GM18907 (cell line): ENCODE data around the gene FOSL1.

Experiments
- ATAC-seq: cut with Tn5 transposase; IDR thresholded peaks from one replicate; pipeline ENCODE4 v1.9.1; 2021; ENCODE audit warnings: mild to moderate bottlenecking, moderate library complexity; ENCODE audit not compliant: unreplicated experiment

FOSL1 gene

GRCh38 chr11:65883058-65883761, 17.0 kb downstream of the FOSL1 start:
- ATAC-seq, result no peak

DNA sequence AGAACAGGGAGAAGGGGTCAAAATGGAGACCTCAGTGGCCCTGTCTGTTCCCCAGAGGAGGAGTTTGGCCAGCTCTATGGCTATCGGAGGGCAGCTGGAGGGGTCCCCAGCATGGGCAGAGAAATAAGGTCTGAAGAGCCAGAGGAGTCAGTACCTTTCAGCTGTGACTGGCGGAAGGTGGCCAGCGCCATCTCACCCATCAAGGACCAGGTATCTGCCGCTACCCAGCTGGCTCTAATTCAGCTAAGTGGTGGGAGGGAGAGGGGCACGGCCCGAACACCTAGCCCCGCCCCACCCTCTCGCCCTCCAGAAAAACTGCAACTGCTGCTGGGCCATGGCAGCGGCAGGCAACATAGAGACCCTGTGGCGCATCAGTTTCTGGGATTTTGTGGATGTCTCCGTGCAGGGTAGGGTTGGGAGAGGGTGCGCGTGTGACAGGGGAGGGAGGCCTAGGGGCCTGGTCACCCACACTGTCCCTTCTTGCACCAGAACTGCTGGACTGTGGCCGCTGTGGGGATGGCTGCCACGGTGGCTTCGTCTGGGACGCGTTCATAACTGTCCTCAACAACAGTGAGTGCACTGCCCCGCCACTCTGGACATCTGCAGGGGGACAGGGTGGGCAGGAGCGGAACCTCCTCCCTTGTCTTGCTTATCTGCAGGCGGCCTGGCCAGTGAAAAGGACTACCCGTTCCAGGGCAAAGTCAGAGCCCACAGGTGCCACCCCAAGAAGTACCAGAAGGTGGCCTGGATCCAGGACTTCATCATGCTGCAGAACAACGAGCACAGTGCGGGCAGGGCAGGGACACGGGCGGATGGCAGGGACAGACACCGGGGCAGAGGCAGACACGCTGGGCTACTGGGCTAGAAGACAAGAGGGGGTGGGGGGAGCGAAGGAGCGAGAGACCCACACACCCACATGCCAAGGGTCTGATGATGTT, 17.8 kb downstream of the FOSL1 start:
- no peak for ATAC-seq

- ATAC-seq, result no peak
These were observed 19.3 kb downstream of the FOSL1 start for GRCh38 chr11:65880844-65881421.

DNA sequence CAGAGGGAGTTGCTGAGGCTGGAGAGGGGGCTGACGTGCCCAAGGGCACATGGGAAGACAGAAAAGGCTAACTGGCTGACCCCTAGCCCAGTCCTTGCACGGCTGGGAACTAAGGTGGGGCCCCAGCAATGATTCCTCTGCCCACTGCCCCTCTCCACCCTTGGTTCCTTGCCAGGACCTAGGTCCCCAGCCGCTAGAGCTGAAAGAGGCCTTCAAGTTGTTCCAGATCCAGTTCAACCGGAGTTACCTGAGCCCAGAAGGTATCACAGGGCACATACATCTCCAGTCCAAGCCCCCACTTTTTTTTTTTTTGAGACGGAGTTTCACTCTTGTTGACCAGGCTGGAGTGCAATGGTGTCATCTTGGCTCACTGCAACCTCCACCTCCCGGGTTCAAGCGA, 20.2 kb downstream of the FOSL1 start:
- no peak for ATAC-seq

GRCh38 chr11:65879617-65880016, 20.6 kb downstream of the FOSL1 start, which contains the start of gene CTSW:
Gene CTSW, plus strand, starts transcription at chr11:65879837. Its CDS starts 18 bp downstream, at chr11:65879855.
- ATAC-seq, result no peak

- ATAC-seq, result peak; percentile 61
These were observed 26.7 kb downstream of the FOSL1 start for GRCh38 chr11:65873318-65874156.

DNA sequence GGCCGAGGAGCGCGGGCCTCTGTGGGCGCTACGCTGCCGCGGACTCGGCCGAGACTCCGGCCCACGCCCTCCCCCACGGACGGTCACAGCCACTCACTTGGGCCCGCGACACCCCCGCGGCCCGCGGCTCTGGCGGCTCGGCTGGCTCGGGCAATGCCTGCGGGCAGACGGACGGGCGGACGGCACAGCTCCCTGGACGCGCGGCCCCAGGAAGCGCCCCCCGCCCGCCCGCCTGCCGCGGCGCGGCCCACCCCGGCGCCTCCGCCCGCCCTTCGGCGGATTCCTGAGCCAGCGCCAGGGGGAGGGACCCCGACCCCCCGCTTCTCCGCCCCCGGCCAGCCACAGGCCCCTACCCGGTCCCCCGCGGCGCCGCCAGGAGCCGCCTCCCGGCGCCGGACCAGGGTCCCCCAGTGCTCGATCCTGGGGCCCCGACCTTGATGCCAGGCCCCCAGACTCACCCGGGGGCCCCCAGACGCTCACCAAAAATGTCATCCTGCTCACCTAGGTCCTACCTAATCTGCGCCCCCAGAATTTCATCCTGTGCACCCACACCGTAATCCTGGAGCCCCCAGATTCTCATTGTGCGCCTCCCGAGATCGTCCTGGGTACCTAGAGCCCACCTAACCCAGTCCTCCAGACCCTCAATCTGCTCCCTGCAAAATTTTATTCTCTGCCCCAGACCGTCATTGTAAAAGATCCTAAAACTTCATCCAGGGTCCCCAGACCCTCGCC, 27.4 kb downstream of the FOSL1 start, which contains the start of gene EFEMP2:
Gene EFEMP2 (minus strand): TSS at position 215 of the 732 bp plus-strand sequence. CDS start 446 bp downstream, outside the sequence.
- no peak for ATAC-seq

DNA sequence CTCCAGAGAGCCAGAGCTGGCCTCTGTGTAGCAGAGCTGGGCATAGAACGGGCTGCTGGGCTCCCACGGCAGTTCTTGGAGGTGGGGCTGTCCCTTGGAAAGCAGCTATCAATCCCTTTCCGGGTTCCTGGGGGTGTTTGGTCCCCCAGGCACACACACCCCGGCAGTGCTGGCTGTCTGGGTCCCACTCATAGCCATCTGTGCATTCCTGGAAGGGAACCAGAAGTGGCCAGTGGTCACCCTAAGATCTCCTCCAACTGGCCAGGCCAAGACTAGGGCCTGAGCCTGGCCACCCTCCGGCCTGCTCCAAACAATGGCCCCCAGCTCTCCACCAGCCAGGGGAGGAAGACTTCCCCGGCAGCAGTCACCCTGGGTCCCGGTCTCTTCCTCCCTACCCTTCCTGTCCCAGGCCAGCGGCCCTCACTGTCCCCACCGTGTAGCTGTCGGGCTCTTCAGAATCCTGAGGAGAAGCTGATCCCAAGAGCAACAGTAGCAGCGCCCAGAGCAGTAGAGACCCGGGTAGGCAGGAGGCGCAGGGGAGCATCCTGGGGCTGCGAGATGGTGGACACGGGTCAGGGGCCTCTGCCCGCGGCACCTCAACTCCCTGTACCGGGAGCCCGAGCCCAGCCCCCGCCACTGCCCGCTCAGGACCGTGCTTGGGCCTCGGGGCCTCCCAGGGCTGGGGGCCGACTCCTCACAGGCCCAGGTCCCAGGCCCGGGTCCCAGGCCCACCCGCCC, 28.2 kb downstream of the FOSL1 start:
- ATAC-seq, result no peak

- no peak for ATAC-seq
These were observed 29.2 kb downstream of the FOSL1 start for GRCh38 chr11:65870706-65871681.

- no peak for ATAC-seq
These were observed 29.9 kb downstream of the FOSL1 start for GRCh38 chr11:65870307-65870658.

- ATAC-seq, result no peak
These were observed 30.4 kb downstream of the FOSL1 start for GRCh38 chr11:65869643-65870306.

- no peak for ATAC-seq
These were observed 31.3 kb downstream of the FOSL1 start for GRCh38 chr11:65868907-65869306.

DNA sequence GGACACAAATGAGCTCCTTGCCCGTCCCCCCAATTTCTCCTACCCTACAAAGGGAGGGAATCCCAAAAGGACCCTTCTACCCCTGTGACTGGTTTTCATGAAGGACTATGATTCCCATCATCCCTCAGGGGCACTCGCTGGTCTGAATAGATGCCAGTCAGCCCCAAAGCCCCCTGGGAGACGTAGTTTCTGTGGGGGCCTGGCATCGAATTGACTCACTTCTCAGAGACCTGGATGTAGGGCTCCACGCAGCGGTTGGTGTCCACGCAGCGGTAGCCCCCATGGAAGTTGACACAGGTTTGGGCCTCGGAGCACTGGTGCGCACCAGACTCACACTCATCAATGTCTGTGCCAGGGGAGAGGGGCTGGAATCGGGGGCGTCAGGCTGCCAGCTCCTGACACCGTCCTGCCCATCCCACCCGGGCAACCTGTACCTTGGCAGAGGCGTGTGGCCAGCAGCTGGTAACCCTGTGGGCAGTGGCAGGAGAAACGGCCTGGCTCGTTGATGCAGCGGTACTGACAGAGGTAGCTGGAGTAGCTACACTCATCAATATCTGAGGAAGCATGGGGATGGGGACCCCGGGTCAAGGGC, 32.0 kb downstream of the FOSL1 start:
- ATAC-seq, result no peak

GRCh38 chr11:65867284-65868071, 32.7 kb downstream of the FOSL1 start:
- ATAC-seq, result no peak

DNA sequence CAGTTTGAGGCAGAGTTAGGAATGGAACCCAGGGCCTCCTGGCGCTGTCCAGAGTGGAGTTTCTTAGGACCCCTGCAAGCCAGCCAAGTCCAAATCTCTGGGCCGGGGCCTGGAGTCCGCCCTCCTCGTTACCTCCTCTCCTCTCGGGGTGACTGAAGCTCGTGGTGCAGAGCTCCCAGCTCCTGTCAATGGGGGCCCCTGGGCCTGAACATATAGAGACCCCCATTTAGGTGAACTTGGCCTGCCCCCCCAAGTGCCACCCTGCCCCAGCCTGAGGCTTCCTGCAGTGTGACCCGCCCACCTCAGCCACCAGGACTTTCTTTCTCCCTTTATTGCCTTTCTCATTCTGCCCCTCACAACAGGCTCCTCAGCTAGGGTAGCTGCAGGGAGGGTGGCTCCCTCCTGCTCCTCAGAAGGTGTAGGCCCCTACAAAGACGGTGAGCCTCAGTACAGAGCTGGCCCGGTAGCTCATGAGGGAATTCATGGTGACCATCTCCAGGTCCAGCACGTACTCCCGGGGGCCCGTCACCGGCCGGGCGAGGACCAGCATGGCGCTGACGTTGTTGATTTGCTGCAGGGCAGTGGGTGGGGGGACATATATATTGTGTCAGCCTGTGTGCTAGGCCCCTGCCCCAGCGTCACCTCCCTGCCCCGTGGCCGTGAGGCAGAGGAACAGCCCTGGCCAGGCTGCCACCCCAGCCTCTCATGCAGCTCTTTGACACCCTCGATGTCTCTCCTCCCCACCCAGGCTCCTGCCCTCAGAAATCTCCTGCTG, 33.5 kb downstream of the FOSL1 start:
- ATAC-seq, result no peak
